ENCODE data around the gene TCF3. TPM values are rescaled to one million over a fixed set of nuclear protein-coding genes. Genes with fewer than 3 reads are reported as not detected.

Gene TCF3
- total RNA-seq, 4 donors from 2014 or later = 23.4 to 299 (median 37.3) TPM

GRCh38 chr19:1579222-1579621 lies 73.2 kb downstream of the TCF3 start:
- TF ChIP-seq POLR2A (IDR thresholded peaks at IDR 0.05) = no peak
- TF ChIP-seq, protein P1, sequence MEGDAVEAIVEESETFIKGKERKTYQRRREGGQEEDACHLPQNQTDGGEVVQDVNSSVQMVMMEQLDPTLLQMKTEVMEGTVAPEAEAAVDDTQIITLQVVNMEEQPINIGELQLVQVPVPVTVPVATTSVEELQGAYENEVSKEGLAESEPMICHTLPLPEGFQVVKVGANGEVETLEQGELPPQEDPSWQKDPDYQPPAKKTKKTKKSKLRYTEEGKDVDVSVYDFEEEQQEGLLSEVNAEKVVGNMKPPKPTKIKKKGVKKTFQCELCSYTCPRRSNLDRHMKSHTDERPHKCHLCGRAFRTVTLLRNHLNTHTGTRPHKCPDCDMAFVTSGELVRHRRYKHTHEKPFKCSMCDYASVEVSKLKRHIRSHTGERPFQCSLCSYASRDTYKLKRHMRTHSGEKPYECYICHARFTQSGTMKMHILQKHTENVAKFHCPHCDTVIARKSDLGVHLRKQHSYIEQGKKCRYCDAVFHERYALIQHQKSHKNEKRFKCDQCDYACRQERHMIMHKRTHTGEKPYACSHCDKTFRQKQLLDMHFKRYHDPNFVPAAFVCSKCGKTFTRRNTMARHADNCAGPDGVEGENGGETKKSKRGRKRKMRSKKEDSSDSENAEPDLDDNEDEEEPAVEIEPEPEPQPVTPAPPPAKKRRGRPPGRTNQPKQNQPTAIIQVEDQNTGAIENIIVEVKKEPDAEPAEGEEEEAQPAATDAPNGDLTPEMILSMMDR (IDR thresholded peaks at IDR 0.05) = no peak
- TF ChIP-seq EP300 (IDR thresholded peaks at IDR 0.05) = no peak
- peaks cover 0 to 81% (median 31%) of the 10 kb centered on the region in 3 donors for H3K36me3 ChIP-seq
- H3K4me1 ChIP-seq = no peaks in the 10 kb centered on the region
- no peaks in the 10 kb centered on the region for H3K9me3 ChIP-seq
- DNase-seq (ENCODE audit: low spot score in 2 of 2) = no peak
- no peaks in the 10 kb centered on the region for H3K27me3 ChIP-seq
- 74 to 85% methylated on average over 18 to 20 of the region's 20 CpGs for WGBS, 2 donors
- no peak overlapping the region for H3K27ac ChIP-seq
- H3K4me3 ChIP-seq = no peak overlapping the region

- Histone ChIP-seq H3K36me3 (peaks cover 0 to 71% (median 31%) of the 10 kb centered on the region in 3 donors), H3K27me3 (no peaks in the 10 kb centered on the region), H3K9me3 (no peaks in the 10 kb centered on the region), H3K4me1 (no peaks in the 10 kb centered on the region), H3K27ac (no peak overlapping the region), H3K4me3 (no peak overlapping the region)
- no peak for DNase-seq (ENCODE audit: low spot score in 2 of 2)
- no peak for TF ChIP-seq POLR2A (IDR thresholded peaks at IDR 0.05)
- TF ChIP-seq, protein P1 (IDR thresholded peaks at IDR 0.05) = no peak
- TF ChIP-seq EP300 (IDR thresholded peaks at IDR 0.05) = no peak
- WGBS, 2 donors = 88 to 89% methylated on average over 37 to 49 of the region's 49 CpGs
Observed at GRCh38 chr19:1577929-1578618, 74.3 kb downstream of the TCF3 start.

DNA sequence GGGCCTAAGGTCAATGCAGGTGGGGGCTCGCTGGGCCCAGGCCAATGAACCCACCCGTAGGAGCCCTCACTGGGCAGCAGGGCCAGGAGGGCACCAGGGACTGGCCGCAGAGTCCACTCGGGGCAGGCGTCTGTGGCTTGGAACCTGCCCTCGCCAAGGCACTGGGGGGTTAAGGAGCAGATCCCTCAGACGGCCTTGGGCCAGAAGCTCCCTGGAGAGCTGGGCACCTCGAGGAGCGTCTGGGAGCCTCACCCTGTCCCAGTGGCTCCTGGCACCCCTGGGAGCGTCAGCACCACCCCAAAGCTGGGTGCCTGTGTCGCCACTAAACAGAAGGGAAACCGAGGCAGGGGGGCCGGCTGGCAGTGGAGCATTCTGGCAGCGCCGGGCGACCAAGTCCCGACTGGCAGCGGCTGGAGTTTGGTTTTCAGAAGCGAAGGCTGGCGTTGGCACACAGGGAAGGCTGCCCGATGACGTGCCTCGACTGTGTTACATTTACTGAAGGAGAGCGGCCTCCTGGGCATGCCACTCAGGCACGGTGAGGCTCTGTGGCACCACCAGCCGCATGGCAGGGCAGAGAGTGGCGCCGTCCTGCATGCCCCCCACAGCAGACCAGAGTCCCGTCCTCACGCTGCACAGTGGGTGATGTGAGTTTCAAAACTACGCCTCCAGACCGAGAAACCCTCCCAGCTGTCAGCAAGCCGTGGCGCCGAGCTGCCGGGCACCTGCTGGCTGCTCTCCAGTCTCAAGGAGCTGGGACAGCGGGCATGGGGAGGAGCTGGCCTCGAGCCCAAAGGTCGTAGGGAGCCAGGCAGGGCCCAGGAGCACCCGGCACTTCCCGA lies 75.1 kb downstream of the TCF3 start:
- TF ChIP-seq, protein P1 (IDR thresholded peaks at IDR 0.05) = no peak
- TF ChIP-seq EP300 (IDR thresholded peaks at IDR 0.05) (no peak), POLR2A (IDR thresholded peaks at IDR 0.05) (no peak)
- 80 to 85% methylated on average over 12 to 27 of the region's 41 CpGs for WGBS, 2 donors
- Histone ChIP-seq H3K27ac (no peak overlapping the region), H3K4me3 (no peak overlapping the region), H3K9me3 (no peaks in the 10 kb centered on the region), H3K4me1 (no peaks in the 10 kb centered on the region), H3K27me3 (no peaks in the 10 kb centered on the region), H3K36me3 (peaks cover 0 to 64% (median 25%) of the 10 kb centered on the region in 3 donors)
- no peak for DNase-seq (ENCODE audit: low spot score in 2 of 2)

GRCh38 chr19:1576242-1577089 lies 75.9 kb downstream of the TCF3 start:
- no peak for DNase-seq (ENCODE audit: low spot score in 2 of 2)
- Histone ChIP-seq H3K27me3 (no peaks in the 10 kb centered on the region), H3K4me1 (no peaks in the 10 kb centered on the region), H3K4me3 (no peak overlapping the region), H3K27ac (no peak overlapping the region), H3K9me3 (no peaks in the 10 kb centered on the region), H3K36me3 (peaks cover 0 to 55% (median 25%) of the 10 kb centered on the region in 3 donors)
- WGBS, 2 donors = 81 to 86% methylated on average over 28 to 29 of the region's 30 CpGs
- TF ChIP-seq, protein P1 (IDR thresholded peaks at IDR 0.05) = no peak
- TF ChIP-seq POLR2A (IDR thresholded peaks at IDR 0.05) = no peak
- no peak for TF ChIP-seq EP300 (IDR thresholded peaks at IDR 0.05)

All from tibial nerve (tissue), 4 donors.